Retina (tissue), 1 donor: ENCODE measurements around the gene CCDC184.
A peak's percentile ranks its signal among the peaks of the same experiment; 100 is the strongest.
"Not testable (repeated sequence)": the region's sequence is repeated elsewhere in the genome, so short reads cannot be mapped to it uniquely, and the experiment has no call there.

Experiments used
- DNase-seq: peaks from one replicate; pipeline ENCODE4 v3.0.0-alpha.2; 2016

CCDC184 gene

DNA sequence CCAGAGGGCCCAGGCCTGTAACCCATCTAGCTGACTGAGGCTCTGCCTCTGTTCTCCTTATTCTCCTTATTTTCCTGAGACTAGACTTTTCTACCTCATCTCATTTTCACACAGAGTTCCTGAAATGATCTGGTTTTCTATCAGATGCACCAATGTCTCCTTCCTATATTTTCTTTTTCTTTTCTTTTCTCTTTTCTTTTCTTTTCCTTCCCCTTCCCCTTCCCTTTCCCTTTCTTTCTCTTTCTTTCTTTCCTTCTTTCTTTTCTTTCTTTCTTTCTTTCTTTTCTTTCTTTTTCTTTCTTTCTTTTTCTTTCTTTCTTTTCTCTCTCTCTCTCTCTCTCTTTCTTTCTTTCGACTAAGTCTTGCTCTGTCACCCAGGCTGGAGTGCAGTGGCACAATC lies 3.0 kb upstream of the CCDC184 start:
- no peak for DNase-seq

GRCh38 chr12:48180857-48181495 lies 2.5 kb upstream of the CCDC184 start:
- no peak for DNase-seq

DNA sequence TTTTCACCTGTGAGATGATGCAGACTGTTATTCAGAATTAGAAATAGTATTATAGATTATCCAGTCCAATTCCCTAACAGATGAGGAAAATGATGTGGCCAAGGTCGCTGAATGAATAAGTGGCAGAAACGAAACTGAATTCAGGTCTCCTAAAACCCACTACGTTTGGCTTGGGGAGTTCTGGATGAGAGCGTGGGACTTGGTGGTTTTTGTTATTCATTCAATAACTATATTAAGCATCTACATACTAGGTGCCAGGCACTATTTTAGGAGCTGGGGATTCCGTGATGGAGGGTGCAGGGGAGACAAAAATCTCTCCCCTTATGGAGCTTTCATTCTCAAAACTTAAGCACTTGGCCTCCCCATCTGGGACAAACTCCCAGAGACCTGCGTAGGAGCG lies 813 bp upstream of the CCDC184 start:
- DNase-seq, result no peak

- DNase-seq, result peak; percentile 78
These were observed 568 bp downstream of the CCDC184 start for GRCh38 chr12:48183876-48184548.

GRCh38 chr12:48184549-48184922 lies 1.1 kb downstream of the CCDC184 start:
- peak; percentile 69 for DNase-seq

DNA sequence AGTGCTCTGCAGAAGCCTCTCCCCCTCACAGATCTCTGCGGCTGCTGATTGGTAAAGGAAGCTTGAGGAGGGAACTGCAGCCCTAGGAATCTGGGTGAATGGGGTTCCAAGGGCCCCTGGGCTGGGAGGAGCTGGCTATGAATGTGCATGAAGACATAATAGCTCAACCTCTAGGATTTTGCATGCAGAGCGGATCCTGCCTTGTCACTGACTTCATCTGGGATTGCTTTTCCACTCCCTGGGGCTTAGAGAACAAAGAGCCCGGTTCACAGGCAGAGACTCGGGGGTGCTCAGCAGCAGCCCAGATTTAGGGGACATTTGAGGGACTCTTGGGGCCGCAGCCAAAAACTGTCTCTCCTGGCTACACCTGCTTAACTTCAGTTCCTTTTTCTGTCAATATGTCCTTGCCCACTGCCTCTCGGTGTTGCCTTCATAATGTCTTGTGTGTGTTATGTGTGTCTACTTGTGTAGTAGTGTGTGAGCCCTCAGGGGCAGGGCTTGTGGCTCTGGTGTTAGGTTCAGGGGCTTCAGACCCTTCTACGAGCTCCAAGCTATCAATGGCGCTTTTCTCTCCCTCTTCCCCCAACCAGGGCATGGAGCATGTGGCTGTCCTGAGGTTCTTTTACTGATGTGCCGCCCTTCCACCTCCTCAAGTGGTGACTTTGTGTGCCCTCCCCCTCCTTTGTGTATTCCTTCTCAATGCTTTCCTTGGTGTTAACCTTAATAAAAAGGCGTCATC lies 1.9 kb downstream of the CCDC184 start:
- peak; percentile 71 for DNase-seq

- no peak for DNase-seq
These were observed 4.7 kb downstream of the CCDC184 start for GRCh38 chr12:48187916-48188695.

DNA sequence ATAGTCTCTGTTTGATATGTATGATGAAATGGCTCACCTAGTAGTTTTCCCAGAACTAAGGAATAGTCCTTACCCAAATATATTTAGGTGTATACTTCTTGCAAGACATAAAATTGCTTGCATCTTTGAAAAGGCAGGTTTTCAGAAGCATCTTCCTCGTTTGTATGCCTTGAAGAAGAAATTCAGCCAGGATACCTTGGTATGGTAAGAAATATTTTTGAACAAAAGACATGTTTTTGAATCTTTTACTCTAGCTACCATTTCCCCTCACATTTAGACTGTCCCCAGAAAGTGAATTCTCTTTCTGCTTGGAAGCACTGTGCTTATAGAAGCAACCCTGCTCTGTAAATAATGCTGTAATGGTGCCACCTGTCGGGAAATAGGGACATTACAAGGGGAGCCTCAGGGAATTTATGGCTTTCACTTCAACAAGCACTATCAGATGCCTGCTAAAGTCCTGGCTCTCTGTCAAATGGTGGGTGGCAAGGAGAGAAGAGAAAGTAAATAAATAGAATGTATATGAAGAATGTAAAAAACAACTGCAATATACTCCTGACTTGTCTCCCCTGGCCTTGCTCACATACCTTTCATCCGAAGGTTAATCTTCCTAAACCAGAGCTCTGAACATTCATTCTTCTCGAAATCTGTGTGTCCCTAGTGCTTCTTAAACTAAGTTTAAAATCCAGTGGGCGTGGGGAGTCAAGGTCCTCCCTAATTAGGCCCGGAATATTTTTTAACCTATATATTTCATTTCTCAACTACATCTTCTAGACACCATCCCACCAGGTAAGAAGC lies 6.1 kb downstream of the CCDC184 start:
- DNase-seq, result peak; percentile 76

DNA sequence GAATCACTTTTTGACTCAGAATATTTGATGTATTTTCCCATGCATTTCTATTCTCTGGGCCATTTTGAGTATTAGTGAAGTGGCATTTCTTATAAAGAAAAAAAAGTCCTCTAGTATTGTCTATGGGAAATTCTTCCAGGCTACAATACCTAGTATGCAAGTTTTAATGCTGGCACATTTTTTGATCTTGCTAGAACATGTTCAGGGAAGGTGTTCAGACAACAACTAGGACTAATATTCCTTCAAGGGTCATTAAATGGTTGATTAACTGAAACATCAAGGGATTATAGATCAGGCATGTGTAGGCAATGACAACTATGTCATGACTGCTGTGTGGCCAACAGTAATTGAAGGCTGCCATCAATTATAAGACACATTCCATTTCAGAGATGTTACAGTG lies 7.7 kb downstream of the CCDC184 start:
- no peak for DNase-seq

DNA sequence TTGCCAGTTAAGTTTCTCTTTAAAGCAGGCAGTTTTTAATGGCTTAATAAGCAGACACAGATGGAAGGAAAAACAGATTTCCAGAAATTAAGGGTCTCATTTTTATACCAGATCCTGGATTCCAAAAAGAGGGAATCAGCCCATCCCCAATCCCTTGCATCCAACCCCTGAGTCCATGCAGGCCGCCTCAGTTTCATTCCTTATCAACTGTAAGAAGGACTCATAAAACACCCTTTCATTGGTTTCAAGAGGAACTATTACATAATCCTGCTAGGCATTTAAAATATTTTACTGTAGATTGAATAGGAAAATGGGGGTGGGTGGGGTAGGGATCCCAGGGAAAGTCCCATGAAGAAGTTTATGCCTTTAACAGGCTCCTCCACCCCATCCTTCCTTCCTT lies 9.4 kb downstream of the CCDC184 start:
- DNase-seq, result no peak

DNA sequence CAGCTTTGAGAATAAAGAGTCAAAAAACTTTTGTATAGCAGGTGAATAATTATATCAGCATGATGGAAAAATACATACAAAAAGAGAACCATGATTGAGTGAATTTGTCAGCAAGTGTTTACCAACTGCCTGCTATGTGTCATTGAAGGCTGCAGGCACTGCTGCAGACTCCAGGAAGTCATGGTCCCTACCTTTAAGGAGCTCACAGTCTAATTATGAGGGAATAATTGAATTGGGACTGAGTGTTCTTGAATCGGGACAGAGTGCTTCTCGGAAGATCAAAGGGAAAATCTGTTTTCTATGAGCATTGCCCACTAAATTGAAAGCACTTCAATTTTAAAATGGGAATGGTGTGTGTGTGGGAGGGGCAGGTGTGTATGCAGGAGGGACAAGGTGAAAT lies 10.2 kb downstream of the CCDC184 start:
- no peak for DNase-seq

GRCh38 chr12:48194799-48195201 lies 11.4 kb downstream of the CCDC184 start:
- no peak for DNase-seq

GRCh38 chr12:48197549-48197970 lies 14.1 kb downstream of the CCDC184 start:
- no peak for DNase-seq

DNA sequence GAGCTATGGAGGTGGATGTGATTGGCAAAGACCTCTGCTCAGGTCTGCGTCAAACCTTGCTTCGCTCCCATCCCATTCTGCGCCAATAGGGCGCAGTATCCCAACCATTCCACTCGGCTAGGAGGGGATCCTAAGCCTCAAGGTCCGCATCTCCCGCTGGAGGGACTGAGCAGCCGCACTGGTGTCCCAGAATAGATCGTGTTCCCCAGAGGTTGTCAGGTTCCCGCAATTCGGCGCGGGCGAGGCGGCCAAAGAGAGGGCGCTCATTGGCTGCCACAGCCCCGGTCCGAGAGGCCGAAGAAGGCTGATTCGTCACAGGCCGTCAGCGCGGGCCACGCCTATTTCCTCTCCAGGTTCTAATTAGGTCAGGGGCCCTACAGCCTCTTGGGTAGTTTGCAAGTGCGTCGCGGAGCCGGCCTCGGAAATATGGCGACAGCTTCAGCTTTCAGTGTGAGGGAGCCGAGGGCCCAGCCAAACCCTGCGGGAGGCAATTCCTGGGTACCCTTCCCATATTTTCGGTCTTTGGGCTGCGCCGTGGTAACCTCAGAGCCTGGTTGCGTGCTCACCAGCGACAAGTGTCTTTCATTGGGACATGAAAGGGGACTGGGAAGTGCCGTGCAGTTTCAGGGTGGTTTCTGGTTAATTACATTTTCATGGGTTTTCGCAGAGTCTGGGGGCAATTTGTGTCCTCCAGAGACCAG lies 14.7 kb downstream of the CCDC184 start:
- peak; percentile 97 for DNase-seq

GRCh38 chr12:48198672-48198971 lies 15.2 kb downstream of the CCDC184 start:
- no peak for DNase-seq

GRCh38 chr12:48198985-48199384 lies 15.5 kb downstream of the CCDC184 start:
- no peak for DNase-seq

DNA sequence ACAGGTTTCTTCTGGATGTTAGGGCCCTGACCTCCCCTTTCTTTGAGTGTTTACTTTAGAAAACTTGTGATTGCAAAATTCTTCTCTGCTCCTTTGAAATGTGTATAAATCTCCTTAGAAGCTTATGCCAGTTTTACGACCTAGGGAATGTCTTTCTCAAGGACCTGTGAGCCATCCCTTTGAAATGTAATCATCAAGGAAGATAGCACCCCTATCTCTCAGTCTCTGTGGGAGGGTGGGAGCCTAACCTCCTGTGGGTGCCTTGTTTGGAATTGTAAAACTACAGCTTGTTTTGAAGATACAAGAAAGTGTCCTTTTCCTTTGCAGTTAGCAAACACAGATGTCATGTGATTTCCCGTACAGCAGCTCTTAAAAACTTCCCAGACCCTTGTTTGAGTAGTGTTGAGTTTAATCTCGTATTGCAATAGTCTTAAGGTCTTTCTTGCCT lies 16.4 kb downstream of the CCDC184 start:
- DNase-seq, result no peak

GRCh38 chr12:48201091-48201490 lies 17.6 kb downstream of the CCDC184 start:
- DNase-seq, result no peak

- no peak for DNase-seq
These were observed 18.1 kb downstream of the CCDC184 start for GRCh38 chr12:48201516-48201915.

GRCh38 chr12:48202766-48203165 lies 19.3 kb downstream of the CCDC184 start:
- DNase-seq, result no peak

- no peak for DNase-seq
These were observed 19.7 kb downstream of the CCDC184 start, which contains the start of gene OR10AD1 for GRCh38 chr12:48203192-48203591. Gene OR10AD1, minus strand, starts transcription at chr12:48203292. Its CDS starts 0 bp downstream, at chr12:48203292.

DNA sequence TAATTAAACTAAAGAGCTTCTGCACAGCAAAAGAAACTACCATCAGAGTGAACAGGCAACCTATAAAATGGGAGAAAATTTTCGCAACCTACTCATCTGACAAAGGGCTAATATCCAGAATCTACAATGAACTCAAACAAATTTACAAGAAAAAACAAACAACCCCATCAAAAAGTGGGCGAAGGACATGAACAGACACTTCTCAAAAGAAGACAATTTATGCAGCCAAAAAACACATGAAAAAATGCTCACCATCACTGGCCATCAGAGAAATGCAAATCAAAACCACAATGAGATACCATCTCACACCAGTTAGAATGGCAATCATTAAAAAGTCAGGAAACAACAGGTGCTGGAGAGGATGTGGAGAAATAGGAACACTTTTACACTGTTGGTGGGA lies 26.1 kb downstream of the CCDC184 start:
- not testable (repeated sequence) for DNase-seq
